Testis (tissue), 3 donors: ENCODE data around the gene ZNF236. TPM values are rescaled to one million over a fixed set of nuclear protein-coding genes. Genes with fewer than 3 reads are reported as not detected.

ENCODE experiments used
- DNase-seq: peaks from one replicate; pipeline ENCODE4 v3.0.0-alpha.2; 2019
- H3K27ac ChIP-seq, 2 donors: fragments of 200-600 bp; sonication (generic); one replicate each; pipeline ENCODE4 v1.5.1; 2019
- H3K27me3 ChIP-seq: fragments of 200-600 bp; sonication (generic); one replicate; pipeline ENCODE4 v1.5.1; 2019
- H3K36me3 ChIP-seq: fragments of 200-600 bp; sonication (generic); one replicate; pipeline ENCODE4 v1.5.1; 2017; ENCODE audit warnings: low read depth; ENCODE audit errors: missing control alignments
- H3K4me1 ChIP-seq: fragments of 200-600 bp; sonication (generic); one replicate; pipeline ENCODE4 v1.5.1; 2019
- H3K4me3 ChIP-seq, 2 donors: fragments of 200-600 bp; sonication (generic); one replicate each; pipeline ENCODE4 v1.5.1; 2017 to 2019
- H3K9me3 ChIP-seq: fragments of 200-600 bp; sonication (generic); one replicate; pipeline ENCODE4 v1.5.1; 2017
- POLR2A ChIP-seq: fragments of 450-650 bp; IDR thresholded peaks from one replicate; pipeline ENCODE4 v1.6.1; 2017; ENCODE audit warnings: antibody characterized with exemption, mild to moderate bottlenecking, moderate library complexity
- WGBS, 2 donors: methylation state at CpG; one replicate each; pipeline ENCODE4 v1.1.5; 2018; 5-methylcytosine and 5-hydroxymethylcytosine counted together
- intact Hi-C: fragments of 100-400 bp; cut with DNase I; formaldehyde crosslinking; loops from one replicate; pipeline ENCODE4 v1.15.1; 2023; ENCODE audit warnings: low total_unique reads
- polyA plus RNA-seq: library from polyadenylated mRNA; stranded (reverse); fragments of 350-450 nt; fragmentation: Illumina TruSeq; extraction: RNeasy Lipid Tissue Mini Kit (QIAGEN cat#74804); gene quantifications from one replicate; pipeline ENCODE4 v1.2.3, GENCODE V29; 2014; ENCODE audit warnings: low read depth, low replicate concordance; ENCODE audit not compliant: insufficient read depth
- total RNA-seq, 2 donors: library from RNA; depleted of rRNA; stranded (reverse); fragments of >200 nt; gene quantifications; one replicate each; pipeline ENCODE4 v1.2.3, GENCODE V29; 2016
- TF ChIP-seq, protein P1 (sequence below), 3 experiments: fragments of 450-650 bp in 2 of 3; fragments of 200-600 bp in 1 of 3; sonication (generic) in 1 of 3; IDR thresholded peaks; one replicate each; pipeline ENCODE4 v1.5.1; 2016 to 2019; ENCODE audit warnings: antibody characterized with exemption in 3 of 3, mild to moderate bottlenecking in 2 of 3, moderate library complexity in 1 of 3

ZNF236 gene
- total and polyA plus RNA-seq, 3 donors from 2014 or later, result 19.5 to 58.2 (median 53.9) TPM

DNA sequence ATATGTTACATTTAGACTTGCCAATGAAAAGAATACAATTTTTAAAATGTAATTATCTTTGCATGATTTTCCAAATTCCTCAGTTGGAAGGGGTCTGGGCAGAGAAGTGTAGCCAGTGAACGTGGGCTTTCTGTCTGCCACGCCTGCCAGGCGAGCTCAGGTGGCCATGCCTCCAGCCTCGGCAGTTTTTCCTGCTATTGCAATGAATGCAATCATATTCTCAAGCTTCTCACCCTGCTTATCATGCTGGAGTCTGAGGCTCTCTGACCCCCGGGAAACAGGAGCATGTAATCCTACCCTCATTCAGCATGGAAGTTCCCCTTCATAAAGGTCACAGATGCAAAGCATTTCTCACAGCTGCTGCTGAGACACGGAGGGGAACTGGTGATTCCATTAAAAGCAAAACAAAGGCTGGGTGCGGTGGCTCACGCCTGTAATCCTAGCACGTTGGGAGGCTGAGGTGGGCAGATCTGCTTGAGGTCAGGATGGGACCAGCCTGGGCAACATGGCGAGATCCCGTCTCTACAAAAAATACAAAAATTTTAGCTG, 155.4 kb downstream of the ZNF236 start:
- 77 to 79% methylated on average over 11 of the region's 11 CpGs for WGBS, 2 donors
- no peaks in the 10 kb centered on the region for H3K9me3 ChIP-seq
- H3K27me3 ChIP-seq, result no peaks in the 10 kb centered on the region
- TF ChIP-seq POLR2A, result no peak
- TF ChIP-seq, protein P1, sequence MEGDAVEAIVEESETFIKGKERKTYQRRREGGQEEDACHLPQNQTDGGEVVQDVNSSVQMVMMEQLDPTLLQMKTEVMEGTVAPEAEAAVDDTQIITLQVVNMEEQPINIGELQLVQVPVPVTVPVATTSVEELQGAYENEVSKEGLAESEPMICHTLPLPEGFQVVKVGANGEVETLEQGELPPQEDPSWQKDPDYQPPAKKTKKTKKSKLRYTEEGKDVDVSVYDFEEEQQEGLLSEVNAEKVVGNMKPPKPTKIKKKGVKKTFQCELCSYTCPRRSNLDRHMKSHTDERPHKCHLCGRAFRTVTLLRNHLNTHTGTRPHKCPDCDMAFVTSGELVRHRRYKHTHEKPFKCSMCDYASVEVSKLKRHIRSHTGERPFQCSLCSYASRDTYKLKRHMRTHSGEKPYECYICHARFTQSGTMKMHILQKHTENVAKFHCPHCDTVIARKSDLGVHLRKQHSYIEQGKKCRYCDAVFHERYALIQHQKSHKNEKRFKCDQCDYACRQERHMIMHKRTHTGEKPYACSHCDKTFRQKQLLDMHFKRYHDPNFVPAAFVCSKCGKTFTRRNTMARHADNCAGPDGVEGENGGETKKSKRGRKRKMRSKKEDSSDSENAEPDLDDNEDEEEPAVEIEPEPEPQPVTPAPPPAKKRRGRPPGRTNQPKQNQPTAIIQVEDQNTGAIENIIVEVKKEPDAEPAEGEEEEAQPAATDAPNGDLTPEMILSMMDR (IDR thresholded peaks at IDR 0.05), result no peak
- intact Hi-C loops, result no loop called here
- H3K4me3 ChIP-seq, result no peak overlapping the region
- H3K4me1 ChIP-seq, result no peaks in the 10 kb centered on the region
- H3K36me3 ChIP-seq, result no peaks in the 10 kb centered on the region
- DNase-seq, result no peak
- H3K27ac ChIP-seq, result no peak overlapping the region

DNA sequence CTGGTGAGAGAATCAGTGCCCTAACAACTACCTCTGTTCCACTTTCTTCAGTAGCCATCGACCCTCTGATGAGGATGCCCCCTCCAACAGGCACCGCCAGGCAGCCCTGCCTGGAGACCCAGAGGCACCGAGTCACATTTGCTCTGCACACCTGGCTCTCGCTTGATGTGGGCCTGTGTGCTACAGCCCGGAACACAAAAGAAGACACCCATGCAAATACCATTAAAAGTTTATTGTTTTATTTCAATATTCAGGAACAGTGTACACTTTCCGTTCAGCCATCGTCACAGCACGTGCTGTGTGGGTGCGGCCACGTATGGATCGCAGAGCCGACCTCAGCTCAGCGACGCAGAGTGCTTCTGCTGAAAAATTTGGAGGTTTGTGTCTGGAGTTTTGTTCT, 156.3 kb downstream of the ZNF236 start:
- intact Hi-C loops, result no loop called here

DNA sequence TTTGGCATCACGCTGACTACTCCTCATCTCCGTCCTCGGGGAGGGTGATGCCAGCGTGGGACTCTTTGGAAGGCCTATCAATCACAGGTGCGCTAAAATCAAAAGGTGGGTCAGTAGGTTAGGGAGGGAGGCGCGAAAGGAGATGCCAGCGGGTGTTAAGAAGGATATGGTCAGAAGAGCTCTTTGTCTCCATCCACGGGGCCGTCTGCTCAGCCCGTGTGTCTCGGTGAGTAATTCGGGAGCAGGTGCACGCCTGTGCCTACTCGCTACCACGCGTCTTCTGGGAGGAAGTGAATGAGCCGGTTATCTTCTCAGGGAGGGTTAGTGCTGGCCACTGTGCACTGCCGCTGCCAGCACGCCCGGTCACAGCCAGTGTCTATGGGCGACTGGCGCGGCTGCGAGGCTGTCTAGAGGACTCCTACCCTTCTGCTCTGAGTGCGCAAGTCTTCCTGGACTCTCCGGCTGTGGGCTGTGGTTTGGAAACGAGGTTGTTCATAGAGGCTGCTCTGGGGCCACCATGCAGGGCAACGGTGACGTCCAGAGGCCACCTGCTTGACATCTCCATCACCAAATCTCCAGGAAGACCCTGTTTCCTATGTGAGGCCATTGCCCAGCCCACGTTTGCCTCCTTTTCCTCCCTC, 156.9 kb downstream of the ZNF236 start:
- Histone ChIP-seq H3K4me1 (no peaks in the 10 kb centered on the region), H3K36me3 (no peaks in the 10 kb centered on the region), H3K27me3 (no peaks in the 10 kb centered on the region), H3K27ac (no peak overlapping the region), H3K4me3 (no peak overlapping the region), H3K9me3 (no peaks in the 10 kb centered on the region)
- no peak for DNase-seq
- intact Hi-C loops, result no loop called here
- TF ChIP-seq, protein P1 (IDR thresholded peaks at IDR 0.05), result no peak
- no peak for TF ChIP-seq POLR2A
- WGBS, 2 donors, result 92 to 93% methylated on average over 23 to 31 of the region's 31 CpGs

More for the DNA sequence above, 156.3 kb downstream of the ZNF236 start:
- no peak for DNase-seq
- H3K9me3 ChIP-seq, result no peaks in the 10 kb centered on the region
- no peak overlapping the region for H3K27ac ChIP-seq
- TF ChIP-seq POLR2A, result no peak
- TF ChIP-seq, protein P1 (IDR thresholded peaks at IDR 0.05), result no peak
- no peak overlapping the region for H3K4me3 ChIP-seq
- no peaks in the 10 kb centered on the region for H3K36me3 ChIP-seq
- H3K4me1 ChIP-seq, result no peaks in the 10 kb centered on the region
- no peaks in the 10 kb centered on the region for H3K27me3 ChIP-seq
- WGBS, 2 donors, result 90 to 94% methylated on average over 14 of the region's 14 CpGs

DNA sequence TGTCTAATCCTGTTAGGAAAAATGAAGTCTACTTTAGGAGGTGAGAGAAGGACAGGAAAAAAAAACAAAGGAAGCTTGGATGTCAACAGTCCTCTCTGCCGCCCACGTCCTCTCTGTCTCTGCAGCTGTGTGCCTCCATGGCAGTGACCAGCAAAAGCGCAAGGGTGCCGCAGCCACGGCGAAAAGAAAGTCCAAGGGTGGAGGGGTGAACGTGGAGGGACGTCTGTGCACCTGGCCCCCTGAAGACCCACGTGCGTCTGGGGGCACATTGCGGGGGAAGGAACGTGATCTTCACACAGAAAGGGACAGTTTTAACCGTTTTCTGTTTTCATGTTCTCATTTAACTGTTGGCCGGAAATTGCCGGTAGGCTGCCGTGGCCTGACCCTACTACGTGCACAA, 157.5 kb downstream of the ZNF236 start:
- TF ChIP-seq POLR2A, result no peak
- TF ChIP-seq, protein P1 (IDR thresholded peaks at IDR 0.05), result no peak
- intact Hi-C loops, result loop anchor here (10.0 kb wide), 1 partner anchor 175 kb away; no protein-coding TSS in a partner anchor

More for the DNA sequence above, 157.5 kb downstream of the ZNF236 start:
- DNase-seq, result no peak
- Histone ChIP-seq H3K4me3 (no peak overlapping the region), H3K36me3 (no peaks in the 10 kb centered on the region), H3K27ac (no peak overlapping the region), H3K4me1 (no peaks in the 10 kb centered on the region), H3K9me3 (no peaks in the 10 kb centered on the region), H3K27me3 (no peaks in the 10 kb centered on the region)
- WGBS, 2 donors, result 77 to 93% methylated on average over 17 of the region's 17 CpGs
